Neural cell (in vitro differentiated cells): ENCODE data around the gene CA11. TPM values are rescaled to one million over a fixed set of nuclear protein-coding genes. Genes with fewer than 3 reads are reported as not detected.

ENCODE experiments used
- H2AFZ ChIP-seq: fragments of 200-600, 300-800 bp; sonication (generic), shearing (Covaris generic); 2 replicates; pipeline ENCODE4 v1.6.0; 2014; ENCODE audit warnings: low read depth, mild to moderate bottlenecking, antibody characterized with exemption, low read length, moderate library complexity
- H3F3A ChIP-seq: fragments of 200-600 bp; shearing (Covaris generic); 2 replicates; pipeline ENCODE4 v1.6.1; 2016; ENCODE audit warnings: mild to moderate bottlenecking, moderate library complexity, mixed read lengths, antibody characterized with exemption, low read length; ENCODE audit not compliant: insufficient read depth, poor library complexity, severe bottlenecking
- H3K27ac ChIP-seq: fragments of 200-600, 300-800 bp; sonication (generic), shearing (Covaris generic); 2 replicates; pipeline ENCODE4 v1.5.1; 2014; ENCODE audit warnings: mild to moderate bottlenecking, low read length, moderate library complexity
- H3K27me3 ChIP-seq: fragments of 300-800, 200-600 bp; sonication (generic), shearing (Covaris generic); 2 replicates; pipeline ENCODE4 v1.6.0; 2014; ENCODE audit warnings: mild to moderate bottlenecking, low read depth, low read length, moderate library complexity; ENCODE audit not compliant: insufficient read depth
- H3K36me3 ChIP-seq: fragments of 300-800, 200-600 bp; sonication (generic), shearing (Covaris generic); 2 replicates; pipeline ENCODE4 v1.5.1; 2014; ENCODE audit warnings: mild to moderate bottlenecking, antibody characterized with exemption, low read length, moderate library complexity; ENCODE audit not compliant: insufficient read depth
- H3K4me2 ChIP-seq: fragments of 300-800, 200-600 bp; sonication (generic), shearing (Covaris generic); 2 replicates; pipeline ENCODE4 v1.6.0; 2014; ENCODE audit warnings: mild to moderate bottlenecking, low read length
- H3K4me3 ChIP-seq: fragments of 300-800, 200-600 bp; sonication (generic), shearing (Covaris generic); 2 replicates; pipeline ENCODE4 v1.5.1; 2014; ENCODE audit warnings: mild to moderate bottlenecking, low read length, moderate library complexity
- H3K79me2 ChIP-seq: fragments of 200-600 bp; shearing (Covaris generic); replicated peaks from 2 replicates; pipeline ENCODE4 v1.6.0; 2014; ENCODE audit warnings: mild to moderate bottlenecking, low read length, moderate library complexity; ENCODE audit not compliant: insufficient read depth
- H3K9ac ChIP-seq: fragments of 300-800, 200-600 bp; sonication (generic), shearing (Covaris generic); 2 replicates; pipeline ENCODE4 v1.6.1; 2016; ENCODE audit warnings: mild to moderate bottlenecking, low read length, mixed read lengths
- H3K9me2 ChIP-seq: fragments of 200-600 bp; shearing (Covaris generic); 2 replicates; pipeline ENCODE4 v1.6.1; 2016; ENCODE audit warnings: mild to moderate bottlenecking, low read length, mixed read lengths; ENCODE audit not compliant: insufficient read depth
- H3K9me3 ChIP-seq: fragments of 200-600, 300-800 bp; sonication (generic), shearing (Covaris generic); 2 replicates; pipeline ENCODE4 v1.6.1; 2016; ENCODE audit warnings: mild to moderate bottlenecking, mixed run types, low read length, moderate library complexity, mixed read lengths
- H4K20me1 ChIP-seq: fragments of 200-600 bp; shearing (Covaris generic); 2 replicates; pipeline ENCODE4 v1.6.1; 2016; ENCODE audit warnings: mild to moderate bottlenecking, mixed run types; ENCODE audit not compliant: insufficient read depth
- CTCF ChIP-seq: fragments of 450-650 bp; IDR thresholded peaks from 2 replicates; pipeline ENCODE4 v1.5.1; 2014; ENCODE audit warnings: antibody characterized with exemption, mild to moderate bottlenecking, moderate library complexity; ENCODE audit not compliant: poor library complexity, severe bottlenecking
- EP300 ChIP-seq: fragments of 450-650 bp; conservative IDR thresholded peaks from 2 replicates; pipeline ENCODE4 v1.6.1; 2014; ENCODE audit warnings: antibody characterized with exemption, mild to moderate bottlenecking, moderate library complexity; ENCODE audit not compliant: poor library complexity, severe bottlenecking
- EZH2 ChIP-seq: fragments of 200-600, 300-800 bp; shearing (Covaris generic), sonication (generic); IDR thresholded peaks from 2 replicates; pipeline ENCODE4 v1.6.1; 2014; ENCODE audit warnings: antibody characterized with exemption, low read length, borderline replicate concordance, mild to moderate bottlenecking; ENCODE audit not compliant: insufficient read depth, poor library complexity, severe bottlenecking
- MXI1 ChIP-seq: fragments of 450-650 bp; conservative IDR thresholded peaks from 2 replicates; pipeline ENCODE4 v1.6.1; 2014; ENCODE audit warnings: antibody characterized with exemption, mild to moderate bottlenecking; ENCODE audit not compliant: poor library complexity, severe bottlenecking
- POLR2AphosphoS5 ChIP-seq: IDR thresholded peaks from 2 replicates; pipeline ENCODE4 v1.6.1; 2012
- RAD21 ChIP-seq: fragments of 450-650 bp; conservative IDR thresholded peaks from 2 replicates; pipeline ENCODE4 v1.6.1; 2014; ENCODE audit warnings: antibody characterized with exemption, mild to moderate bottlenecking, moderate library complexity
- REST ChIP-seq: IDR thresholded peaks from 2 replicates; pipeline ENCODE4 v1.6.1; 2012; ENCODE audit warnings: borderline replicate concordance
- SMC3 ChIP-seq: fragments of 450-650 bp; conservative IDR thresholded peaks from 2 replicates; pipeline ENCODE4 v1.6.1; 2014; ENCODE audit warnings: antibody characterized with exemption, mild to moderate bottlenecking, moderate library complexity; ENCODE audit not compliant: poor library complexity
- TAF1 ChIP-seq: IDR thresholded peaks from 2 replicates; pipeline ENCODE4 v1.6.1; 2012; ENCODE audit warnings: low read depth
- polyA plus RNA-seq: library from polyadenylated mRNA; depleted of rRNA; stranded (reverse); fragments of >200 nt; gene quantifications from 2 replicates; pipeline ENCODE4 v1.2.3, GENCODE V29; 2014

CA11 gene
- polyA plus RNA-seq, 1 donor from 2014 or later: 108 TPM

GRCh38 chr19:48606463-48607358 lies 39.3 kb downstream of the CA11 start, which contains the start of gene SPACA4:
Gene SPACA4, plus strand, starts transcription at chr19:48606742. Its CDS starts 237 bp downstream, at chr19:48606979.
- no peaks in the 10 kb centered on the region for H3F3A ChIP-seq
- H3K4me3 ChIP-seq: no peak within 1 kb of the TSS
- H3K27me3 ChIP-seq: no peaks in the 10 kb centered on the region
- H3K9me2 ChIP-seq: no peaks in the 10 kb centered on the region
- no peaks in the 10 kb centered on the region for H3K9me3 ChIP-seq
- no peak within 1 kb of the TSS for H3K27ac ChIP-seq
- H3K9ac ChIP-seq: no peak within 1 kb of the TSS
- H3K36me3 ChIP-seq: no peaks in the 10 kb centered on the region
- H3K79me2 ChIP-seq: no peaks in the 10 kb centered on the region
- H2AFZ ChIP-seq: no peak within 1 kb of the TSS
- no peak within 1 kb of the TSS for H3K4me2 ChIP-seq
- TF ChIP-seq MXI1 (no peak), SMC3 (no peak), REST (no peak), POLR2AphosphoS5 (no peak)
- H4K20me1 ChIP-seq: no peaks in the 10 kb centered on the region

GRCh38 chr19:48603850-48604249 lies 42.1 kb downstream of the CA11 start:
- Histone ChIP-seq H3K79me2 (no peaks in the 10 kb centered on the region), H3K27ac (no peak overlapping the region), H4K20me1 (no peaks in the 10 kb centered on the region), H3K9me3 (no peaks in the 10 kb centered on the region), H3K9ac (no peak overlapping the region), H3K36me3 (no peaks in the 10 kb centered on the region), H3K27me3 (no peaks in the 10 kb centered on the region), H3F3A (no peaks in the 10 kb centered on the region), H3K9me2 (no peaks in the 10 kb centered on the region), H3K4me2 (no peak overlapping the region), H2AFZ (no peak overlapping the region), H3K4me3 (no peak overlapping the region)
- TF ChIP-seq TAF1 (no peak), EP300 (no peak), RAD21 (no peak), EZH2 (no peak), REST (no peak), POLR2AphosphoS5 (no peak), MXI1 (no peak), SMC3 (no peak), CTCF (no peak)
